Prostate gland (tissue), 2 donors: Measurements from ENCODE around the gene GUCA2A. TPM values are rescaled to one million over a fixed set of nuclear protein-coding genes. Genes with fewer than 3 reads are reported as not detected.
A peak's percentile ranks its signal among the peaks of the same experiment; 100 is the strongest.

Experiments
- DNase-seq: peaks from one replicate; pipeline ENCODE4 v3.0.0-alpha.2; 2019; ENCODE audit warnings: low spot score
- H3K27ac ChIP-seq, 2 donors: fragments of 200-600 bp; sonication (generic); 2 replicates each; pipeline ENCODE4 v1.5.1; 2017 to 2019
- H3K27me3 ChIP-seq: fragments of 200-600 bp; sonication (generic); replicated peaks from 2 replicates; pipeline ENCODE4 v1.5.1; 2019; ENCODE audit not compliant: insufficient read depth
- H3K36me3 ChIP-seq, 2 donors: fragments of 200-600 bp; sonication (generic); 1 replicate in 1 of 2; 2 replicates in 1 of 2; pipeline versions ENCODE4 v1.5.1 to v1.8.1; 2017 to 2019
- H3K4me1 ChIP-seq: fragments of 200-600 bp; sonication (generic); replicated peaks from 2 replicates; pipeline ENCODE4 v1.5.1; 2019
- H3K4me3 ChIP-seq, 2 donors: fragments of 200-600 bp; sonication (generic); 2 replicates each; pipeline ENCODE4 v1.5.1; 2017 to 2019
- H3K9me3 ChIP-seq: fragments of 200-600 bp; sonication (generic); 2 replicates; pipeline ENCODE4 v1.5.1; 2017
- CTCF ChIP-seq, 4 experiments: fragments of 200-600 bp in 2 of 4; fragments of 450-650 bp in 2 of 4; sonication (generic) in 2 of 4; IDR thresholded peaks; 1 replicate in 3 of 4; 2 replicates in 1 of 4; pipeline ENCODE4 v1.5.1; 2016 to 2019; ENCODE audit warnings: antibody characterized with exemption in 4 of 4, mild to moderate bottlenecking in 2 of 4, moderate library complexity in 2 of 4
- POLR2A ChIP-seq: fragments of 450-650 bp; IDR thresholded peaks from one replicate; pipeline ENCODE4 v1.6.1; 2016; ENCODE audit warnings: antibody characterized with exemption, mild to moderate bottlenecking
- POLR2AphosphoS5 ChIP-seq: sonication (generic); formaldehyde crosslinking; IDR thresholded peaks from one replicate; pipeline ENCODE4 v1.6.1; 2017; ENCODE audit warnings: antibody characterized with exemption
- WGBS: methylation state at CpG from one replicate; pipeline ENCODE4 v1.1.5; 2018; 5-methylcytosine and 5-hydroxymethylcytosine counted together
- intact Hi-C: fragments of 100-400 bp; cut with DNase I; formaldehyde crosslinking; loops from one replicate; pipeline ENCODE4 v1.14.2; 2022
- total RNA-seq, 2 donors: library from RNA; depleted of rRNA; stranded (reverse); fragments of >200 nt; gene quantifications; one replicate each; pipeline ENCODE4 v1.1.0, GENCODE V29; 2016

The GUCA2A gene
- total RNA-seq, 2 donors from 2014 or later, result not detected

GRCh38 chr1:42150651-42151050 lies 13.9 kb downstream of the GUCA2A start:
- no peak overlapping the region for H3K4me3 ChIP-seq
- H3K27ac ChIP-seq, result no peak overlapping the region
- intact Hi-C loops, result no loop called here
- TF ChIP-seq POLR2A (no peak), CTCF (IDR thresholded peaks at IDR 0.05) (no peak), POLR2AphosphoS5 (no peak)
- WGBS, result 87% methylated on average over 5 of the region's 5 CpGs
- H3K4me1 ChIP-seq, result no peaks in the 10 kb centered on the region
- no peaks in the 10 kb centered on the region for H3K27me3 ChIP-seq
- no peaks in the 10 kb centered on the region for H3K9me3 ChIP-seq
- H3K36me3 ChIP-seq, result no peaks in the 10 kb centered on the region
- no peak for DNase-seq

- TF ChIP-seq POLR2A (no peak), CTCF (IDR thresholded peaks at IDR 0.05) (no peak), POLR2AphosphoS5 (no peak)
Measured at GRCh38 chr1:42148166-42148565, 16.4 kb downstream of the GUCA2A start.

GRCh38 chr1:42146626-42147320 lies 17.8 kb downstream of the GUCA2A start:
- Histone ChIP-seq H3K36me3 (no peaks in the 10 kb centered on the region), H3K27ac (no peak overlapping the region), H3K9me3 (no peaks in the 10 kb centered on the region), H3K4me3 (no peak overlapping the region), H3K4me1 (no peaks in the 10 kb centered on the region), H3K27me3 (no peaks in the 10 kb centered on the region)
- intact Hi-C loops, result no loop called here
- DNase-seq, result peak; percentile 88
- 21% methylated on average over 19 of the region's 19 CpGs for WGBS
- TF ChIP-seq POLR2A (no peak), POLR2AphosphoS5 (peak; percentile 87), CTCF (IDR thresholded peaks at IDR 0.05) (peak; percentile 59 to 95 (median 90))

More at GRCh38 chr1:42148166-42148565, 16.4 kb downstream of the GUCA2A start:
- no peak for DNase-seq
- no peaks in the 10 kb centered on the region for H3K9me3 ChIP-seq
- H3K4me1 ChIP-seq, result no peaks in the 10 kb centered on the region
- no peaks in the 10 kb centered on the region for H3K27me3 ChIP-seq
- 100% methylated on average over 1 of the region's 1 CpG for WGBS
- intact Hi-C loops, result no loop called here
- no peak overlapping the region for H3K27ac ChIP-seq
- H3K4me3 ChIP-seq, result no peak overlapping the region
- no peaks in the 10 kb centered on the region for H3K36me3 ChIP-seq

GRCh38 chr1:42145764-42146625 lies 18.6 kb downstream of the GUCA2A start:
- H3K4me3 ChIP-seq, result no peak overlapping the region
- H3K4me1 ChIP-seq, result no peaks in the 10 kb centered on the region
- TF ChIP-seq CTCF (IDR thresholded peaks at IDR 0.05) (no peak), POLR2A (no peak), POLR2AphosphoS5 (no peak)
- no peak for DNase-seq
- no peaks in the 10 kb centered on the region for H3K9me3 ChIP-seq
- intact Hi-C loops, result no loop called here
- no peaks in the 10 kb centered on the region for H3K27me3 ChIP-seq
- no peak overlapping the region for H3K27ac ChIP-seq
- 65% methylated on average over 39 of the region's 41 CpGs for WGBS
- H3K36me3 ChIP-seq, result no peaks in the 10 kb centered on the region
